ENCODE results near the gene LSR. TPM values are rescaled to one million over a fixed set of nuclear protein-coding genes. Genes with fewer than 3 reads are reported as not detected.

Gene LSR
- total RNA-seq, 4 donors from 2014 or later = 4.0 to 15.8 (median 5.0) TPM

DNA sequence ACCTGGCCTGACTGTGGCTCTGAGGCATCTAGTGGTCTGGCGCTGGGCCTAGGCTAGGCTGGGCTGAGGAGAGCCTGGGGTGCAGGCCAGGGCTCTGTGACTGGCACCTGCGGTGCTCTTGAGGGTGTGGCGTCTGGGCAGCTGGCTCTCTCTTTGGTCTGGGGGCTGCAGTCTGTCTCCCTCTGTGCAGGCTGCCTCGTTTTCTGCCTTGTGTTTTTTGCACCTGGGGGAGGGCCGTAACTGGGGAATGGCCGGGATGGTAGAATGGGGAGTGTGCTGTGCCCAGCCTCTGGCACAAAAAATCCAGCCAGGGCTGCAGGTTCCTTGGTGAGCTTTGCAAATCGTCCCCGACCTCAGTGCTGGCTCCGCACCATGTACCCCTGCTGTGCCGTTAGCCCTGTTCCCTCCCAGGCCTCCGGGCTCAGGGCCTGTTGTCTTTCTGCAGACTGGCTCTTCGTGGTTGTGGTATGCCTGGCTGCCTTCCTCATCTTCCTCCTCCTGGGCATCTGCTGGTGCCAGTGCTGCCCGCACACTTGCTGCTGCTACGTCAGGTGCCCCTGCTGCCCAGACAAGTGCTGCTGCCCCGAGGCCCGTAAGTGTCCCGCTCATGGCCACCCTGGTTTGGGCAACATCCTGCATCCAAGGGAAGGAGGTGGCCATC, 13.4 kb downstream of the LSR start:
- TF ChIP-seq, protein P1, sequence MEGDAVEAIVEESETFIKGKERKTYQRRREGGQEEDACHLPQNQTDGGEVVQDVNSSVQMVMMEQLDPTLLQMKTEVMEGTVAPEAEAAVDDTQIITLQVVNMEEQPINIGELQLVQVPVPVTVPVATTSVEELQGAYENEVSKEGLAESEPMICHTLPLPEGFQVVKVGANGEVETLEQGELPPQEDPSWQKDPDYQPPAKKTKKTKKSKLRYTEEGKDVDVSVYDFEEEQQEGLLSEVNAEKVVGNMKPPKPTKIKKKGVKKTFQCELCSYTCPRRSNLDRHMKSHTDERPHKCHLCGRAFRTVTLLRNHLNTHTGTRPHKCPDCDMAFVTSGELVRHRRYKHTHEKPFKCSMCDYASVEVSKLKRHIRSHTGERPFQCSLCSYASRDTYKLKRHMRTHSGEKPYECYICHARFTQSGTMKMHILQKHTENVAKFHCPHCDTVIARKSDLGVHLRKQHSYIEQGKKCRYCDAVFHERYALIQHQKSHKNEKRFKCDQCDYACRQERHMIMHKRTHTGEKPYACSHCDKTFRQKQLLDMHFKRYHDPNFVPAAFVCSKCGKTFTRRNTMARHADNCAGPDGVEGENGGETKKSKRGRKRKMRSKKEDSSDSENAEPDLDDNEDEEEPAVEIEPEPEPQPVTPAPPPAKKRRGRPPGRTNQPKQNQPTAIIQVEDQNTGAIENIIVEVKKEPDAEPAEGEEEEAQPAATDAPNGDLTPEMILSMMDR (IDR thresholded peaks at IDR 0.05; ENCODE audit: low read depth) = no peak

DNA sequence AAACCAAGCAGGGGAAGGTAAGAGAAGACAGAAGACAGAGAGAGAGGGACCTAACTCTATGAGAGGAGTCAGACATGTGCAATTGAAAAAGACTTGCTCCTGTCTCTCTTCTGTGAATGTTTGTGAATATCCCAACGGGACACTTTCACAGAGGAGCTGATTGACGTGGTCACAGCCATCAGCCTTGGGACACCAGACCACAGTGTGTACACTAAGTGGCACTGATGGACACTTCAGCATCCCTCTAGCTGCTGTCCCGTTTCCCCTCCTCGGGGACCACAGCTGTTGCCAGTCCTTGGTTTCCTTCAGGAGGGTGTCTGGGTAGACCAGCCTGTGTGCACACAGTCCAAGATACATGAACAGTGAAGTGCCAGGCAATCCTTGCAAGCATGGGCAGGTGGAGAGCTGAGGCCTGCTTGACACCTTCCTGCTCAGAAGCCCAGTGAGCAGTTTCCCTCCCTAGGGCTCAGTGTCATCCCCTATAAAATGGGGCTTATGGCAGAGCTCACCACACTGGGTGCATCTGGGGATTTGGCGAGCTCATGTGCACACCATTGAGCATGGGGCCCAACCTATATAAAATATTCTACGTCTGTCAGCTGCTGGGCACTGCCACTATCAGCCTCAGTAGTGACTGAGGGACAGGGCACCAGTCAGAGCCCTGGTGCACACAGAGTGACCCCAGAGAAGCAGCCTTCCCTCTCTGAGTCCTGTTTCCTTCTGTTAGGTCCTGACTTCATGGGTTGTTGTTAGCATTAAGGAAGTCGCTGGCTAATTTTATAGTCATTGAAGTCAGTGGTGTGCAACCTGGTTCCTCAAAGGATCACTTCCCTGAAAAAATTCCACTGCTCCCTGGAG, 15.7 kb downstream of the LSR start:
- TF ChIP-seq, protein P1 (IDR thresholded peaks at IDR 0.05; ENCODE audit: low read depth) = no peak

DNA sequence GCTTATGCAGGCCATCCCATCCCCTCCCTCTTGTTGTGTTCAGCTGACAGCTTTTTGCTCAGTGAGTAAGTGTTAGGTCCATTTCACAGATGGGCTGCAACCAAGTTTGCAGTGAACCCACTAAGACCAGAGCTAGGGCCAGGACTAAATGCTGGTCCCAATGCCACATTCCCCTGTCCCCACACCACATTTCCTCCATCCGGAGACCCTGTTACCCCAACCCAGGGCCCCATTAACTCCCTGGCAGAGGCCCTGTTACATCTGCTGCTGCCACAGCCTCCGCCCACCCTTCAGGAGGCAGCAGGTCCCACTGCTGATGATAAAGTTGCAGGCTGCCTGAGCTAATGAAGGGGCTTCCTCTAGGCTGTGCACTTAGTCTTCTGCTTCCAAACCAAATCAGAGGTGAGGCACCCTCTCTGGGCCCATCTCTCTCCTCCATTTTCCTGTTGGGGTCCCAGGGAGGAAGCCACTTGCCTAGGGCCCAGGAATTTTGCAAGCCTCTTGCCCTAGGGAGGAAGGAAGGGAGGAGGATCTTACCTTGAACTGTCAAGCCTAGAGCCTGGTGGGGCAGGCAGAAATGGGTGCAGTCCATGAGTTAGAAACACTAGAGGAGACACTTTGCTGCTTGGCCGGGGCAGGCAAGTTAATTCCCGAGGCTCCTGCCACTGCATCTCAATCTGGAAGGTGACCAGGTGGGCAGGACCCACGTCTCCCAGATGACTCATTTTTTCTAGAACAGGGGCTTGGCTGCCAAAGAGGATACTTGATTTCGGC, 16.5 kb downstream of the LSR start:
- TF ChIP-seq, protein P1 (IDR thresholded peaks at IDR 0.05; ENCODE audit: low read depth) = no peak

DNA sequence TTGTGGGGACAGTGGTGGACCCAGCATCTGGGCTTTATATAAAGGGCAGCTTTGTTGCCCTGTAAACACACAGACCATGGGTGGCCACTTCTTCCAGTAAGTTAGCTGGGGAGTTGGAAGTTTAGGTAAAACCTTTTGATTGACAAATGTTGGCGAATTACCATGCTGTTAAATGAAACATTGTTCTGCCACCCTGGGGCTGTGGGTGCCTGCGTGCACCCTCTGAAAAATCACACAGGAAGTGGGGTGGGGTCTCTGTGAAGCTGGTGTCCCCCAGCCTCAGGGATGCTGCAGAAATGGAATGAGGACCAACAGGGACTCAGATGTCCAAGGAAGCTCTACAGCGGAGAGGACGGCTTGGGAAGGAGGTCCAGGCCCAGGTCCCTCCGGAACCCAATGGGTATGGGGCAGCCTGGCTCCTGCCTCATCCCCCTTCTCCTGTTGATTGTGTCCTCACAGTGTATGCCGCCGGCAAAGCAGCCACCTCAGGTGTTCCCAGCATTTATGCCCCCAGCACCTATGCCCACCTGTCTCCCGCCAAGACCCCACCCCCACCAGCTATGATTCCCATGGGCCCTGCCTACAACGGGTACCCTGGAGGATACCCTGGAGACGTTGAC, 17.2 kb downstream of the LSR start:
- TF ChIP-seq, protein P1 (IDR thresholded peaks at IDR 0.05; ENCODE audit: low read depth) = no peak

DNA sequence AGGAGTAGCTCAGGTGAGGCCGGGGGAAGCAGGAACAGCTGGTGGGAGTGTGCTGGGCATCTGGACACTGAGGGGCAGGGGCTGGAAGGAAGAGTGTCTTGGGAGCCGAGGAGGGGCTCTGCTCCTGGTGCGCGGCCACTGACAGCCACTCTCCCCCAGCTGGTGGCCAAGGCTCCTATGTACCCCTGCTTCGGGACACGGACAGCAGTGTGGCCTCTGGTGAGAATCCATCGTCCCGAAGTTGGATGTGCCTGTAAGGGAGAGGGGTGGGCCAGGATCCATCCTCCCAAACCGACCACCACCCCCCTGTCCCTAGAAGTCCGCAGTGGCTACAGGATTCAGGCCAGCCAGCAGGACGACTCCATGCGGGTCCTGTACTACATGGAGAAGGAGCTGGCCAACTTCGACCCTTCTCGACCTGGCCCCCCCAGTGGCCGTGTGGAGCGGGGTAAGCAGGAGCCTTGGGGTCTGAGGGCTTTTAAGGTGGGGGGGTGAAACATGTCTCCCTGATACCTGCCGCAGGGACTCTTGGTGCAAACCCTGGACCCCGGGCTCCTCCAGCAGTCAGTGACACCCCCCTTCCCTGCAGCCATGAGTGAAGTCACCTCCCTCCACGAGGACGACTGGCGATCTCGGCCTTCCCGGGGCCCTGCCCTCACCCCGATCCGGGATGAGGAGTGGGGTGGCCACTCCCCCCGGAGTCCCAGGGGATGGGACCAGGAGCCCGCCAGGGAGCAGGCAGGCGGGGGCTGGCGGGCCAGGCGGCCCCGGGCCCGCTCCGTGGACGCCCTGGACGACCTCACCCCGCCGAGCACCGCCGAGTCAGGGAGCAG, 17.9 kb downstream of the LSR start:
- TF ChIP-seq, protein P1 (IDR thresholded peaks at IDR 0.05; ENCODE audit: low read depth) = no peak

DNA sequence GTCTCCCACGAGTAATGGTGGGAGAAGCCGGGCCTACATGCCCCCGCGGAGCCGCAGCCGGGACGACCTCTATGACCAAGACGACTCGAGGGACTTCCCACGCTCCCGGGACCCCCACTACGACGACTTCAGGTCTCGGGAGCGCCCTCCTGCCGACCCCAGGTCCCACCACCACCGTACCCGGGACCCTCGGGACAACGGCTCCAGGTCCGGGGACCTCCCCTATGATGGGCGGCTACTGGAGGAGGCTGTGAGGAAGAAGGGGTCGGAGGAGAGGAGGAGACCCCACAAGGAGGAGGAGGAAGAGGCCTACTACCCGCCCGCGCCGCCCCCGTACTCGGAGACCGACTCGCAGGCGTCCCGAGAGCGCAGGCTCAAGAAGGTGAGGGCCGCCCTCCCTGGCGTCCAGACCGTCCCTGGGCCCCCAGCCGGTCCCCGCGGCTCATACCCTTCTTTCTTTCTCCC, 18.6 kb downstream of the LSR start:
- TF ChIP-seq, protein P1 (IDR thresholded peaks at IDR 0.05; ENCODE audit: low read depth) = no peak
